Brain microvascular endothelial cell (primary cell): ENCODE measurements around the gene ADIPOR2.

Source experiments
- DNase-seq: peaks from one replicate; pipeline ENCODE4 v3.0.0-alpha.2; 2020
- H3K27ac ChIP-seq: fragments of 250-450 bp; sonication (Bioruptor Pico); 2 replicates; pipeline ENCODE4 v1.5.1; 2020; ENCODE audit warnings: mild to moderate bottlenecking, moderate library complexity
- H3K27me3 ChIP-seq: fragments of 250-450 bp; sonication (Bioruptor Pico); replicated peaks from 2 replicates; pipeline ENCODE4 v1.5.1; 2020; ENCODE audit warnings: mild to moderate bottlenecking
- H3K36me3 ChIP-seq: fragments of 250-450 bp; sonication (Bioruptor Pico); replicated peaks from 2 replicates; pipeline ENCODE4 v1.5.1; 2020; ENCODE audit warnings: mild to moderate bottlenecking
- H3K4me3 ChIP-seq: 2 replicates; pipeline ENCODE4 v1.5.1; 2011; ENCODE audit warnings: low read depth, mild to moderate bottlenecking, control low read depth, low read length, moderate library complexity
- CTCF ChIP-seq: IDR thresholded peaks from 2 replicates; pipeline ENCODE4 v1.5.1; 2011; ENCODE audit warnings: low read depth, mild to moderate bottlenecking, moderate library complexity, low read length, control low read depth, inconsistent platforms; ENCODE audit errors: missing control alignments
- in situ Hi-C: cut with HindIII; loops from 2 replicates; pipeline ENCODE4 v1.10.0; 2017; ENCODE audit warnings: low sequenced_read_pairs, low pct_ligation_motif_present

Gene ADIPOR2

GRCh38 chr12:1768615-1769014 is 77.7 kb downstream of the ADIPOR2 start:
- H3K27me3 ChIP-seq: no peaks in the 10 kb centered on the region
- peaks cover 5% of the 10 kb centered on the region for H3K36me3 ChIP-seq
- no peak for TF ChIP-seq CTCF
- H3K27ac ChIP-seq: no peak overlapping the region
- DNase-seq: no peak
- no peak overlapping the region for H3K4me3 ChIP-seq
- in situ Hi-C loops: no loop called here

- in situ Hi-C loops: no loop called here
- no peak for DNase-seq
These were observed 79.1 kb downstream of the ADIPOR2 start for GRCh38 chr12:1769809-1770494.

GRCh38 chr12:1773937-1774655 is 83.2 kb downstream of the ADIPOR2 start:
- in situ Hi-C loops: no loop called here
- DNase-seq: no peak
- Histone ChIP-seq H3K4me3 (no peak overlapping the region), H3K27ac (no peak overlapping the region), H3K36me3 (peaks cover 5% of the 10 kb centered on the region), H3K27me3 (no peaks in the 10 kb centered on the region)
- no peak for TF ChIP-seq CTCF

More at GRCh38 chr12:1769809-1770494, 79.1 kb downstream of the ADIPOR2 start:
- Histone ChIP-seq H3K4me3 (no peak overlapping the region), H3K27me3 (no peaks in the 10 kb centered on the region), H3K27ac (no peak overlapping the region), H3K36me3 (peaks cover 5% of the 10 kb centered on the region)
- TF ChIP-seq CTCF: no peak

- Histone ChIP-seq H3K36me3 (peaks cover 5% of the 10 kb centered on the region), H3K27me3 (no peaks in the 10 kb centered on the region), H3K27ac (no peak overlapping the region), H3K4me3 (no peak overlapping the region)
- in situ Hi-C loops: loop anchor here (25.0 kb wide), 1 partner anchor 114 kb away; no protein-coding TSS in a partner anchor
- TF ChIP-seq CTCF: no peak
- peak; percentile 79 for DNase-seq
These were observed 85.5 kb downstream of the ADIPOR2 start for GRCh38 chr12:1776170-1776921.

- in situ Hi-C loops: loop anchor here (25.0 kb wide), 1 partner anchor 115 kb away; no protein-coding TSS in a partner anchor
- DNase-seq: peak; percentile 53
- Histone ChIP-seq H3K4me3 (no peak overlapping the region), H3K27me3 (no peaks in the 10 kb centered on the region), H3K36me3 (peaks cover 3% of the 10 kb centered on the region), H3K27ac (peak overlapping the region; percentile 38)
- TF ChIP-seq CTCF: no peak
These were observed 86.9 kb downstream of the ADIPOR2 start for GRCh38 chr12:1777798-1778197.
